ENCODE results near the gene CCM2.

The CCM2 gene

GRCh38 chr7:45075871-45076796, 76.1 kb downstream of the CCM2 start:
- DNase-seq (ENCODE audit: low spot score): no peak
- TF ChIP-seq CTCF (conservative IDR thresholded peaks at IDR 0.05; ENCODE audit: low read depth): no peak
- ChIA-PET CTCF (no interaction called here), POLR2A (ENCODE audit: low non-redundant PET) (no interaction called here)
- peak overlapping the region; percentile 53 for H3K27ac ChIP-seq

- H3K27ac ChIP-seq: peak overlapping the region; percentile 27
These were observed 76.9 kb downstream of the CCM2 start for GRCh38 chr7:45076946-45077345.

GRCh38 chr7:45077579-45077978, 77.6 kb downstream of the CCM2 start:
- peak overlapping the region; percentile 27 for H3K27ac ChIP-seq
- no peak for TF ChIP-seq CTCF (conservative IDR thresholded peaks at IDR 0.05; ENCODE audit: low read depth)
- ChIA-PET POLR2A (ENCODE audit: low non-redundant PET) (no interaction called here), CTCF (no interaction called here)
- DNase-seq (ENCODE audit: low spot score): no peak

More at GRCh38 chr7:45076946-45077345, 76.9 kb downstream of the CCM2 start:
- ChIA-PET POLR2A (ENCODE audit: low non-redundant PET) (no interaction called here), CTCF (no interaction called here)
- TF ChIP-seq CTCF (conservative IDR thresholded peaks at IDR 0.05; ENCODE audit: low read depth): no peak
- no peak for DNase-seq (ENCODE audit: low spot score)

GRCh38 chr7:45078125-45078681, 78.2 kb downstream of the CCM2 start:
- DNase-seq (ENCODE audit: low spot score): no peak
- H3K27ac ChIP-seq: peak overlapping the region; percentile 27
- CTCF ChIA-PET: no interaction called here
- TF ChIP-seq CTCF (conservative IDR thresholded peaks at IDR 0.05; ENCODE audit: low read depth): no peak
- POLR2A ChIA-PET (ENCODE audit: low non-redundant PET): no interaction called here

GRCh38 chr7:45080265-45080957, 80.4 kb downstream of the CCM2 start:
- no peak for DNase-seq (ENCODE audit: low spot score)
- CTCF ChIA-PET: no interaction called here
- POLR2A ChIA-PET (ENCODE audit: low non-redundant PET): no interaction called here

More at GRCh38 chr7:45080265-45080957, 80.4 kb downstream of the CCM2 start:
- peak overlapping the region; percentile 69; the same call in 1 of the 2 replicates for H3K27ac ChIP-seq
- no peak for TF ChIP-seq CTCF (conservative IDR thresholded peaks at IDR 0.05; ENCODE audit: low read depth)
